ENCODE measurements around the gene FMO5. TPM values are rescaled to one million over a fixed set of nuclear protein-coding genes. Genes with fewer than 3 reads are reported as not detected.
"Not testable (repeated sequence)": the region's sequence is repeated elsewhere in the genome, so short reads cannot be mapped to it uniquely, and the experiment has no call there.

FMO5 gene
- total RNA-seq, 2 experiments from 2014 or later, result 0.27 to 0.33 TPM

DNA sequence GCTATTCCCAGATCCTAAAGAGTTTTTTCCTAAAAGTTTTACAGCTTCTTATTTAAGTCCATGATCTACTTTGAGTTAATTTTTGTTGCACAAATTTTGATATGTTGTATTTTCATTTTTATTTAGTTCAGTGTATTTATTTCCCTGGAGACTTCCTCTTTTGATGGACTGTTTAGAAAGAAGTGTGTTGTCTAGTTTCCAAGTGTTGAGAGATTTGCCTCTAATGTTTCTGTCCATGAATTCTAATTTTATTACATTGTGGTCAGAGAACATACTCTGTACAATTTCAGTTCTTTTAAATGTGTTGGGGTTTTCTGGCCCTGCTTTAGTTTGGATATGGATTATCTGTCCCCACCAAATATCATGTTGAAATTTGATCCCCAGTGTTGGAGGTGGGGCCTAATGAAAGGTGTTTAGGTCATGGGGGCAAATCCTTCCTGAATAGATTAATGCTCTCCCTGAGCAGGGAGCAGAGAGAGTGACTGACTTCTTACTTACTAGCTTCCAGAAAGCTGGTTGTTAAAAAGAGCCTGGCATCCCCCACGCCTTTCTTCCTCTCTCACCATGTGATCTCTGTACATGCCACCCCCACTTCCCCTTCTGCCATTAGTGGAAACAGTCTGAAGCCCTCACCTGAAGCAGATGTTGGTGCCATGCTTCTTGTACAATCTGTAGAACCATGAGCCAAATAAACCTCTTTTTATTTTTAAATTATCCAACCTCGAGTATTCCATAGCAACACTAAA lies 21.9 kb upstream of the FMO5 start:
- Mint-ChIP-seq H3K27me3 (no peaks in the 10 kb centered on the region), H3K4me3 (no peak overlapping the region), H3K4me1 (ENCODE audit: low read depth) (peaks cover 52% of the 10 kb centered on the region), H3K9me3 (no peaks in the 10 kb centered on the region), H3K27ac (no peak overlapping the region), H3K36me3 (peaks cover 5% of the 10 kb centered on the region)
- no peak for DNase-seq
- POLR2A ChIA-PET, result interaction anchor here (1.3 kb wide), 1 partner anchor 21 kb away, joined by 3 read pairs; no protein-coding TSS in a partner anchor
- CTCF ChIA-PET, result no interaction called here
- intact Hi-C loops (cut with micrococcal nuclease), result no loop called here

DNA sequence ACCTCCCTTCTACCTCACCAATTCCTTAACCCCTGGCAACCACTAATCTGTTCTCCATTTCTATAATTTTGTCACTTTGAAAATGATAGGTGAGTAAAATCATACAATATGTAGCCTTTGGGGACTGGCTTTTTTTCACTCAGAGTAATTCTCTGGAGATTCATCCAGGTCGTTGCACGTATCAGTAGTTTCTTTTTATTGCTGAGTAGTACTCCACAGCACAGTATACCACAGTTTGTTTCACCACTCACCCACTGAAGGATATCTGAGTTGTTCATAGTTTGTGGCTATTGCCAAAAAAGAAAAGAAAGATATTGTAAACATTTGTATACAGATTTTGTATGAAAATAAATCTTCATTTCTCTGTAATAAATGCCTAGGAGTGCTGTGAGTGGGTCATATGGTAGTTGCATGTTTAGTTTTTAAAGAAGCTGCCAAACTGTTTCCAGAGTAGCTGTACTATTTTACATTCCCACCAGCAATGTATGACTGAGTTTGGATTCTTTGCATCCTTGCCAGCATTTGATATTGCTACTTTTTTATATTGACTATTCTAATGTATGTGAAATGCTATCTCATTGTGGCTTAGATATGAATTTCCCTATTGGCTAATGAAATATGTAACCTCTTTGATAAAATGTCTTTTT lies 21.0 kb upstream of the FMO5 start:
- ChIA-PET CTCF (interaction anchor here (1.4 kb wide), 1 partner anchor 73 kb away, joined by 4 read pairs; no protein-coding TSS in a partner anchor), POLR2A (interaction anchor here (1.3 kb wide), 1 partner anchor 22 kb away, joined by 3 read pairs; no protein-coding TSS in a partner anchor)
- Mint-ChIP-seq H3K27me3 (no peaks in the 10 kb centered on the region), H3K36me3 (peaks cover 5% of the 10 kb centered on the region), H3K4me3 (no peak overlapping the region), H3K9me3 (no peaks in the 10 kb centered on the region), H3K4me1 (ENCODE audit: low read depth) (peaks cover 54% of the 10 kb centered on the region), H3K27ac (peak overlapping the region; percentile 8)
- DNase-seq, result no peak
- intact Hi-C loops (cut with micrococcal nuclease), result no loop called here

DNA sequence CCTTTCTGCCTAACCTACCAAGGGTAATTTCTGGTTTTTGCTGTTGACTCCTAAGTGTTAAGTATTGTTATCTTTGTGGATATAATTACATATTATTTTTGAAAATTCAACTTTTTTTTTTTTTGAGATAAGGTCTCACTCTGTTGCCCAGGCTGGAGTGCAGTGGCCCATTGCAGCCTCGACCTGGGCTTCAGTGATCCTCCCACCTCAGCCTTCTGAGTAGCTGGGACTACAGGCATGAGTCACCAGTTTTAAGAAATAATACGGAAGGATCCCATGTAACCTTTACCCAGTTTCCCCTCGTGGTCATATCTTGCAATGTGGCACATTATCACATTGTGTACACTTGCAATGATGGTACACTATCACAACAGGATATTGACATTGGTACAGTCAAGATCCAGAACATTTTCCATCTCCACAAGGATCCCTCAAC lies 20.5 kb upstream of the FMO5 start:
- intact Hi-C loops (cut with micrococcal nuclease), result no loop called here
- CTCF ChIA-PET, result interaction anchor here (0.6 to 1.4 kb wide), 2 partner anchors 73 to 161 kb away, joined by 3 to 4 read pairs; no protein-coding TSS in a partner anchor
- DNase-seq, result peak; percentile 18
- Mint-ChIP-seq H3K27me3 (no peaks in the 10 kb centered on the region), H3K27ac (peak overlapping the region; percentile 8), H3K9me3 (no peaks in the 10 kb centered on the region), H3K4me3 (no peak overlapping the region), H3K4me1 (ENCODE audit: low read depth) (peaks cover 50% of the 10 kb centered on the region), H3K36me3 (peaks cover 5% of the 10 kb centered on the region)
- POLR2A ChIA-PET, result interaction anchor here (1.3 kb wide), 1 partner anchor 22 kb away, joined by 3 read pairs; no protein-coding TSS in a partner anchor

DNA sequence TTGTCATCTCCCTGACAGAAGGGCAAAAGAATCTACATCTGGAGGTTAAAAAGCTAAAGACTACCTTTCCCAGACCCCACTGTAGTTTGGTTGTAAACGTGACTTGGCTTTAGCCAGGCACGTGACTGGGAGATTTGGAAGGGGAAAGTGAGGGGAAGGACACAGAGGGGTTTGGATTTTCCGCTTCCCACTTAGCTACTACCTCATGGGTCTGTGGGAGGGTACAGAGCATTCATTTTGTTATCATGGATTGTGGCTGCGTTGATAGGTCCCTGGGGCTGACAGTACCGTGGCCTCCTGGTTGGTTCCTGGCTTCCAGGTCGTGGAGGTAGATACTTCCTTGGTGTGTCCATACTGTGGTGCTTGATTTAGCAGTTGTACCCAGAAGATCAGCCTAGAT lies 20.0 kb upstream of the FMO5 start:
- no peaks in the 10 kb centered on the region for H3K9me3 Mint-ChIP-seq
- ChIA-PET POLR2A (no interaction called here), CTCF (interaction anchor here (0.6 to 1.4 kb wide), 2 partner anchors 72 to 160 kb away, joined by 3 to 4 read pairs; no protein-coding TSS in a partner anchor)
- H3K4me3 Mint-ChIP-seq, result no peak overlapping the region
- peaks cover 50% of the 10 kb centered on the region for H3K4me1 Mint-ChIP-seq (ENCODE audit: low read depth)
- no peak for DNase-seq
- H3K27me3 Mint-ChIP-seq, result no peaks in the 10 kb centered on the region
- H3K36me3 Mint-ChIP-seq, result peaks cover 5% of the 10 kb centered on the region
- intact Hi-C loops (cut with micrococcal nuclease), result no loop called here
- H3K27ac Mint-ChIP-seq, result no peak overlapping the region

DNA sequence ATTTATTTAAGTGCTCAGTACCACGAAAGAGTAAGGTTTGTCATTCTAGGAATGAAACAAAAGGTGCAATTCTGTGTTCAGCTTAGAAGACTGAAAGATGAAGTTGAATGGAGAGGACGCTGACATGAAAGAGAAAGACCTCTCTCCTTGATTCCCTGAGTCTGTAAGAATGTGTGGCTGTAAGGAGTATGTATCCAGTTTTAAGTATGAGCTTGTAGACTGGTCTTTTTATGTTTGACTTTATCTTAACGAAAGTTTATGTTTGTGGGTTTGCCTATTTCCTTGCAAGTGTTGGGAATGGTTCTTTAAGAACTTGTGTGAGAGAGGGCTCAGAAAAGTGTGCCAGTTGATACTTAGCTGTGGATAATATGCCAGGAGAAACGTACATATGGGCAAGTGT lies 18.7 kb upstream of the FMO5 start:
- intact Hi-C loops (cut with micrococcal nuclease), result loop anchor here (2.0 kb wide), 1 partner anchor 159 kb away; no protein-coding TSS in a partner anchor
- H3K27me3 Mint-ChIP-seq, result no peaks in the 10 kb centered on the region
- no peaks in the 10 kb centered on the region for H3K9me3 Mint-ChIP-seq
- no peak for DNase-seq
- CTCF ChIA-PET, result interaction anchor here (1.0 to 3.5 kb wide), 8 partner anchors 10 to 159 kb away, joined by 3 to 69 read pairs (median 4); partner anchors contain the start of genes FMO5 and PRKAB2
- peak overlapping the region; percentile 90 for H3K4me3 Mint-ChIP-seq
- H3K27ac Mint-ChIP-seq, result peak overlapping the region; percentile 77
- POLR2A ChIA-PET, result interaction anchor here (1.1 to 2.8 kb wide), 3 partner anchors 71 to 159 kb away, joined by 5 to 34 read pairs (median 15); partner anchors contain the start of gene PRKAB2
- peaks cover 5% of the 10 kb centered on the region for H3K36me3 Mint-ChIP-seq
- peaks cover 43% of the 10 kb centered on the region for H3K4me1 Mint-ChIP-seq (ENCODE audit: low read depth)

DNA sequence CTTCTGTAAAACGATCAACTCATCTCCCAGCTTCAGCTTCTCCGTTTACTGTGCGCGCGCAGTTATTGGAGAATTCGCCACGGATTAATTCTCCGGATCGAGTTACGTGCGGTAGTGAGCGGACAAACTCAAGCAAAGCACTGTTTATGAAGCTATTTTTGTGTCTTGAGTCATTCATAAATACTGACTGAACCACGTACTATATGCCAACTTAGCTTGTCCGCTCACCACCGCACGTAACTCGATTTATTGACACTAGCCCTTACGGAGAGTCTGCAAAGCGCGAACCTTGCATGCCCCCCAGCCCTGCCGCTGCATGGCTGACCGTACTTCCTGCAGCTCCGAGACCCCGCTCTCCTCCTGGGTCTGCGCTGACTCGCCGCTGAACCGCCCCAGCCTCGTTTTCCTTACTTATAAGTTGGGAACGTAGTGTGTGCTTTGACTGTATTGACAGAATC lies 18.1 kb upstream of the FMO5 start:
- DNase-seq, result peak; percentile 48
- no peaks in the 10 kb centered on the region for H3K9me3 Mint-ChIP-seq
- peak overlapping the region; percentile 77 for H3K27ac Mint-ChIP-seq
- H3K4me1 Mint-ChIP-seq (ENCODE audit: low read depth), result peaks cover 39% of the 10 kb centered on the region
- H3K27me3 Mint-ChIP-seq, result no peaks in the 10 kb centered on the region
- ChIA-PET CTCF (interaction anchor here (0.8 to 3.5 kb wide), 11 partner anchors 10 to 356 kb away, joined by 3 to 69 read pairs (median 3); partner anchors contain the start of genes FMO5 and PRKAB2), POLR2A (interaction anchor here (1.1 to 2.8 kb wide), 4 partner anchors 18 to 158 kb away, joined by 5 to 34 read pairs (median 11); partner anchors contain the start of genes FMO5 and PRKAB2)
- peak overlapping the region; percentile 90 for H3K4me3 Mint-ChIP-seq
- intact Hi-C loops (cut with micrococcal nuclease), result loop anchor here (2.0 kb wide), 1 partner anchor 158 kb away; no protein-coding TSS in a partner anchor
- H3K36me3 Mint-ChIP-seq, result peaks cover 5% of the 10 kb centered on the region

DNA sequence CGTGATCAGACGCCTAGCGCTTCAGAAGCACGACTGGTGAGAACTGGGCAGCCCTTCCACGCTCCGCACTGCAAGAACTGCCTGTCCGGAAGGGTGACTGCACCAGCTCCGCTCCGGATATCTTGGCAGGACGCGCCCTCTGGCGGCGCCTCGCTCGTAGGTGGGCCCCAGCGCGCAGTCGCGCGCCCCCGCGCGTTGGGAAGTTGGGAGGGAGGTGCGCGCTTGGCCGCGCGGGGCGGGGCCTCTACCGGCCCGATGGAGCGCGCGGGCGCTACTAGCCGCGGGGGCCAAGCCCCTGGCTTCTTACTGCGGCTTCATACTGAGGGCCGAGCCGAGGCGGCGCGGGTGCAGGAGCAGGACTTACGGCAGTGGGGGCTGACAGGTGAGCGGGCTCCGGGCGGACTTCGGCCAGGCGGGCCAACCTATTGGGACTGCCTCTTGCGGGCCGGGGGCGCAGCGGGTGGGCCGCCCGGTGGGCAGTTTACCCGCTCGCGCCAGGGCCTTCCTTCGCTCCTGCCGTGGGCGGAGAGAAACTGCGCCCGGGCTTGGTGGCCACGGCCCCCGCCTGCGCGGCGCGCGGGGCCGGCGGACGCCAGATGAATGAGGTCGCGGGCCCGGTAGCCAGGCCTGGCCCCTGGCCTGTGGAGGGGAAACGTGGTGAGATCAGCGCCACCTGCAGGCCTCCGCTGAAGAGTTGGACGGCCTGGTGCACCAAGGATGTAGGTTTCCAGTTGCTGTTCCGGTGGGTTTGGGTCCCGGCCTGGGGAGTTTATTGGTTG lies 17.5 kb upstream of the FMO5 start, which contains the start of gene CHD1L:
CHD1L (plus strand) TSS at position 236 of the 779 bp plus-strand sequence; CDS start at position 256, 20 bp downstream.
- CTCF ChIA-PET, result interaction anchor here (0.6 to 3.5 kb wide), 19 partner anchors 11 to 357 kb away, joined by 3 to 69 read pairs (median 4); partner anchors contain the start of genes FMO5 and PRKAB2
- peaks cover 36% of the 10 kb centered on the region for H3K4me1 Mint-ChIP-seq (ENCODE audit: low read depth)
- no peaks in the 10 kb centered on the region for H3K27me3 Mint-ChIP-seq
- DNase-seq, result peak; percentile 96
- POLR2A ChIA-PET, result interaction anchor here (0.8 to 2.8 kb wide), 5 partner anchors 18 to 158 kb away, joined by 5 to 34 read pairs (median 7); partner anchors contain the start of genes FMO5 and PRKAB2
- H3K4me3 Mint-ChIP-seq, result peak within 1 kb of the TSS; percentile 90
- intact Hi-C loops (cut with micrococcal nuclease), result loop anchor here (1.0 to 2.0 kb wide), 3 partner anchors 17 to 158 kb away; partner anchors contain the start of genes FMO5 and PRKAB2
- H3K9me3 Mint-ChIP-seq, result no peaks in the 10 kb centered on the region
- H3K27ac Mint-ChIP-seq, result peak within 1 kb of the TSS; percentile 77
- peaks cover 5% of the 10 kb centered on the region for H3K36me3 Mint-ChIP-seq

DNA sequence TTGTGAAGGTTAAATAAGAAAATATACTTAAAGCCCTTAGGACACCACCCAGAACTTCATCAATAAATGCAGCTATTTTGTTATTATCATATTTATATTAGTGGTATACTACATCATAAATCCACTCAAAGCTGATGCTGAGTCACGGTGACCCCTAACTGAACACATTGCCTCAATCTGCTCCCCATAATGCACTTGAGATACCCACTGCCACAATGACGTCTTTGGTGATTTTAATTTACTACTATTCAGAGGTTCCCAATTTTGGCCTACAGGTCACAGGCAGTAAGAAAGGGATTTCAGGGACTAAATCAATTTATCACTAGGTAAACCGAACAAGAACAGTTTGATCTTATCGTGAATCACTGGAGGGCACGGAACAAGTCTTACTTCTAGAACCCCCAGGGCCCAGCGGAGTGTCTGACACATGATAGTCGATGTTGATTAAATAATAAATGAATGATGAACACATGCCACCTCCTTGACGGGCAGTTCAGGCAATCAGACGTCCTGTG lies 16.9 kb upstream of the FMO5 start:
- ChIA-PET POLR2A (interaction anchor here (0.8 to 2.8 kb wide), 4 partner anchors 17 to 157 kb away, joined by 7 to 34 read pairs (median 11); partner anchors contain the start of genes FMO5 and PRKAB2), CTCF (interaction anchor here (0.6 to 3.5 kb wide), 12 partner anchors 15 to 357 kb away, joined by 3 to 69 read pairs (median 5); partner anchors contain the start of genes FMO5 and PRKAB2)
- Mint-ChIP-seq H3K27ac (peak overlapping the region; percentile 71), H3K27me3 (no peaks in the 10 kb centered on the region), H3K4me1 (ENCODE audit: low read depth) (peaks cover 29% of the 10 kb centered on the region), H3K36me3 (peaks cover 5% of the 10 kb centered on the region), H3K4me3 (peak overlapping the region; percentile 90), H3K9me3 (no peaks in the 10 kb centered on the region)
- intact Hi-C loops (cut with micrococcal nuclease), result loop anchor here (1.0 to 2.0 kb wide), 3 partner anchors 17 to 157 kb away; partner anchors contain the start of genes FMO5 and PRKAB2
- DNase-seq, result no peak

DNA sequence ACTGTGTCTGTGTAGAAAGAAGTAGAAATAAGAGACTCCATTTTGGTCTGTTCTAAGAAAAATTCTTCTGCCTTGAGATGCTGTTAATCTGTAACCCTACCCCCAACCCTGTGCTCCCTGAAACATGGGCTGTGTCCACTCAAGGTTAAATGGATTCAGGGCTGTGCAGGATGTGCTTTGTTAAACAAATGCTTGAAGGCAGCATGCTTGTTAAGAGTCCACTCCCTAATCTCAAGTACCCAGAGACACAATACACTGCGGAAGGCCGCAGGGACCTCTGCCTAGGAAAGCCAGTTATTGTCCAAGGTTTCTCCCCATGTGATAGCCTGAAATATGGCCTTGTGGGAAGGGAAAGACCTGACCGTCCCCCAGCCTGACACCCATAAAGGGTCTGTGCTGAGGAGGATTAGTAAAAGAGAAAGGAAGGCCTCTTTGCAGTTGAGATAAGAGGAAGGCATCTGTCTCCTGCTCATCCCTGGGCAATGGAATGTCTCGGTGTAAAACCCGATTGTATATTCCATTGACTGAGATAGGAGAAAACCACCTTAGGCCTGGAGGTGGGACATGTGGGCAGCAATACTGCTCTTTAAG lies 15.1 kb upstream of the FMO5 start:
- POLR2A ChIA-PET; DNase-seq; H3K27me3 Mint-ChIP-seq; H3K27ac Mint-ChIP-seq; H3K9me3 Mint-ChIP-seq; H3K36me3 Mint-ChIP-seq; intact Hi-C loops (cut with micrococcal nuclease); H3K4me3 Mint-ChIP-seq: not testable (repeated sequence)
- H3K4me1 Mint-ChIP-seq (ENCODE audit: low read depth), result peaks cover 16% of the 10 kb centered on the region
- CTCF ChIA-PET, result interaction anchor here (1.0 kb wide), 1 partner anchor 68 kb away, joined by 3 read pairs; the partner anchor contains the start of gene PRKAB2

DNA sequence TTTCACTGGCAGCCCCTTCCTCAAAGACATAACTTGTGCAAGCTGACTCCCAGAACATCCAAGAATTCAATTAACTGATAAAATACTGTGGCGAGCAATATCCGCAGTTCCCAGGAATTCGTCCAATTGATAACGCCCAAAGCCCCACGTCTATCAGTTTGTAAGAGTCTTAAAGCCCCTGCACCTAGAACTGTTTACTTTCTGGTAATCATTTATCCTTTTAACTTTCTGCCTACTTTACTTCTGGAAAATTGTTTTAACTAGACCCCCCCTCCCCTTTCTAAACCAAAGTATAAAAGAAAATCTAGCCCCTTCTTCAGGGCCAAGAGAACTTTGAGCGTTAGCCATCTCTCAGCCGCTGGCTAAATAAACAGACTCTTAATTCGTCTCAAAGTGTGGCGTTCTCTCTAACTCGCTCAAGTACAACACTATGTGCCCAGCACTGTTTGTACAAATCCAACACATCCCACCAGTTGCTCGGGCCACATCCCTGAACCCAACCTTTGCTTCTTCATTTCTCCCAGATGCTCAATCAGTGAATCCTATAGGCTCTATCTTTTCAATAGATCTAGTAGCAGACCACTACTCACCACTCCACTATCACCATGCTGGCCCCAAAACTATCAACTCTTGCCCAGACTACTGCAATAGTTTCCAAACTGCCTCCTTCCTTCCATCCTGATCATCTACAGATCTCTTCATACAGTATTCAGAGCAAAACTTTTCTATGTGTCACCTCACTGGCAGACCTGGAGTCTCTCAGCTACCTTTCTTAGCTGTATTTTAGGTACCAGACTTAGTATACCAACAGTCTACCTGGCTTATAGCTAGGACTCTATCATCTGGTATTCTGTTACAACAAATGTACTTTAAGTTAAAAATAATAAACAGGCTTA lies 14.0 kb upstream of the FMO5 start:
- DNase-seq, result no peak
- CTCF ChIA-PET, result interaction anchor here (1.0 kb wide), 1 partner anchor 67 kb away, joined by 3 read pairs; the partner anchor contains the start of gene PRKAB2

More for the DNA sequence above, 14.0 kb upstream of the FMO5 start:
- peaks cover 9% of the 10 kb centered on the region for H3K4me1 Mint-ChIP-seq (ENCODE audit: low read depth)
- intact Hi-C loops (cut with micrococcal nuclease), result no loop called here
- no peak overlapping the region for H3K27ac Mint-ChIP-seq
- no peaks in the 10 kb centered on the region for H3K27me3 Mint-ChIP-seq
- POLR2A ChIA-PET, result no interaction called here
- H3K9me3 Mint-ChIP-seq, result no peaks in the 10 kb centered on the region
- H3K36me3 Mint-ChIP-seq, result peaks cover 3% of the 10 kb centered on the region
- H3K4me3 Mint-ChIP-seq, result no peak overlapping the region
